Kidney epithelial cell (primary cell): ENCODE data around the gene MS4A15. TPM values are rescaled to one million over a fixed set of nuclear protein-coding genes. Genes with fewer than 3 reads are reported as not detected.

ENCODE experiments used
- DNase-seq: peaks from one replicate; pipeline ENCODE4 v3.0.0-alpha.2; 2010; ENCODE audit warnings: low read depth
- H3K27me3 ChIP-seq: 2 replicates; pipeline ENCODE4 v1.6.0; 2011; ENCODE audit warnings: low read length; ENCODE audit not compliant: control insufficient read depth, insufficient read depth
- H3K36me3 ChIP-seq: 2 replicates; pipeline ENCODE4 v1.5.1; 2011; ENCODE audit warnings: low read length; ENCODE audit not compliant: control insufficient read depth, insufficient read depth
- H3K4me3 ChIP-seq: 2 replicates; pipeline ENCODE4 v1.5.1; 2011; ENCODE audit warnings: low read depth, mild to moderate bottlenecking, control low read depth, low read length
- CTCF ChIP-seq: IDR thresholded peaks from 2 replicates; pipeline ENCODE4 v1.5.1; 2011; ENCODE audit warnings: mild to moderate bottlenecking, moderate library complexity, low read length, control low read depth, inconsistent platforms; ENCODE audit not compliant: insufficient read depth, poor library complexity, severe bottlenecking
- total RNA-seq: library from RNA; depleted of rRNA; stranded (reverse); fragments of >200 nt; gene quantifications from 2 replicates; pipeline ENCODE4 v1.2.3, GENCODE V29; 2015

The MS4A15 gene
- total RNA-seq, 1 donor from 2014 or later = not detected

DNA sequence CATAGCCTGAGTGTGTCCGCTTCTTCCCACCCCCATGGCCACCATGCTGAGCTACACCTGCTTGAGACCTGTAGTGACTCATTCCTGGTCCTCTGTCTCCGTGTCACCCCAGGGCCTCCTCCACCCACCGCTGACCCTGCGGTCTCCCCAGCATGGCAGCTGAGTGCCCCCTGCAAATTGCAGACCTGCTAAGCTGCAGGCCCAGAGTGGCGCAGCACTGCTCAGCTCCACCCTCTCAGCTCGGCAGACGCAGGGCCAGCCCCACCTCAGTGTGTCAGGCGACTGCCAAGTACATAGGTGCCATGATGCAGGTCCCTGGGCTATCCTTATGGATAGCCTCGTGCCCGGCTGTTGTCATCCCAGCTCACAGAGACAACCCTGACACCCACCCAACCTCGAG, 13.1 kb downstream of the MS4A15 start:
- no peak for DNase-seq
- Histone ChIP-seq H3K27me3 (no peaks in the 10 kb centered on the region), H3K36me3 (no peaks in the 10 kb centered on the region), H3K4me3 (no peak overlapping the region)
- no peak for TF ChIP-seq CTCF

GRCh38 chr11:60771146-60771545, 14.5 kb downstream of the MS4A15 start:
- Histone ChIP-seq H3K36me3 (no peaks in the 10 kb centered on the region), H3K27me3 (no peaks in the 10 kb centered on the region), H3K4me3 (no peak overlapping the region)
- no peak for TF ChIP-seq CTCF
- DNase-seq = no peak

DNA sequence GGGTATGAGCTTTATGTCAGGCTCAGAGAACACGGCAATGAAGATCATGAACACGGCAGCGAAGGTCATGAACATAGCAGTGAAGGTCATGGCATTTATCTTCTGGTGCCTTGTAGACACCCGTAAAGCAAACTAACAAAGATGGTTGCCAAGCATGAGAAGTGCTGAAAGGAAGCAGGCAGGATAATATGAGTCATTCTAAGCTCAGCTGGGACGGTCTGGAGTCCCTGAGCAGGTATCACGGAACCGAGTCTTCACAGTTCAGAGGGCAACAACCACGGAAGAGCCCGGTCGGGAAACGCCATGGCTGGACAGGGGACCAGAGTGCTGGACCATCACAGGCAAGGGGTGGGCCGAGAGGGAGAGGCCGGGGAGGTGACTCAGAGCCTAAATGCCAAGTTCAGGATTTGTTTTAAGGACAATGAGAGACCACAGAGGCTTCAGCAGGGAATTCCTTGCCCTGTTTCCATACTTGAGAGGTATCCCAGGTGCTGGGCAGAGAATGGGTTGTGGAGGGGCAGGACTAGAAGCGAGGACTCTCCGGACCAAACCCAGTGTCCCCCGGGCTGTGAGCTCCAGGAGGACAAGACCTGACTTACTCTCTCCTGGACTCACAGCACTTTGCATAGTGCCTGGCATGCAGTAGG, 15.3 kb downstream of the MS4A15 start:
- no peak for TF ChIP-seq CTCF
- DNase-seq = no peak
- Histone ChIP-seq H3K27me3 (no peaks in the 10 kb centered on the region), H3K36me3 (no peaks in the 10 kb centered on the region), H3K4me3 (no peak overlapping the region)

DNA sequence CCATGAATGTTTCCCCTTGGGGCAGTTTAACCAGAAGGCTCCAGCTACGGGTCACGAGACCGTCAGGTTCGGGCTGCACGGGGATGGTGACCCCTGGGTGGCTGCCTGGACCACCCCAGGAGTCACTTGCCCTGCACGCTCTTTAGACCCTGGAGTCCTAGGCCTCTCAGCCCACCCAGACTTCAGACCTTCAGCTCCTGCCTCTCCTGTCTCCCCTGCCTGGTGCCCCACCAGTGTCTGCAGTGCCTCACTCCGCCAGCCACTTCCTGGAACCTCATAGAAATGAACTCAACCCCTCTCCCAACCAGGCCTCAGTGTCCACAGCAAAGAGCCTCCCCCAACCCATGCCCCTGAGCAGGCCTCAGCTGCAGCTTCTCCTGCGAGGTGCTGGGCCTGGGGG, 16.0 kb downstream of the MS4A15 start:
- H3K36me3 ChIP-seq = no peaks in the 10 kb centered on the region
- no peak for TF ChIP-seq CTCF
- DNase-seq = no peak
- H3K27me3 ChIP-seq = no peaks in the 10 kb centered on the region
- H3K4me3 ChIP-seq = no peak overlapping the region

DNA sequence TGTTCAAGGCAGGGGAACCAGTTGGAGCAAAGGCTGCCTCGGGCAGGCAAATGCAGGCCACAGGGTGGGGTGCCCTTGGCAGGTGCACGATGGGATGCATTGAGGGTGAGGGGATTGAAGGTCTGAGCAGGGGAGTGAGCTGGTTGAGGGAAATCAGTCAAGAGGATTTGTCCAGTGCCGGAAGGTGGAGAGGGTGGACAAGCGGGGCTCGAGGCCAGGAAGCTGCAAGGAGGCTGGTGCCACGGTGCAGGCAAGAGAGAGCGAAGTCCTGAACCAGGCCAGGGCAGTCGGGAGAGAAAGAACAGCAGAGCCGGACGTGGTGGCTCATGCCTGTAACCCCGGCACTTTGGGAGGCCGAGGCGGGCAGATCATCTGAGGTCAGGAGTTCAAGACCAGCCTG, 18.1 kb downstream of the MS4A15 start:
- DNase-seq = no peak
- no peak overlapping the region for H3K4me3 ChIP-seq
- no peak for TF ChIP-seq CTCF
- no peaks in the 10 kb centered on the region for H3K36me3 ChIP-seq
- H3K27me3 ChIP-seq = no peaks in the 10 kb centered on the region

GRCh38 chr11:60775420-60775961, 18.8 kb downstream of the MS4A15 start:
- peak; percentile 89 for TF ChIP-seq CTCF

More at GRCh38 chr11:60775420-60775961, 18.8 kb downstream of the MS4A15 start:
- Histone ChIP-seq H3K36me3 (no peaks in the 10 kb centered on the region), H3K27me3 (peaks cover 2% of the 10 kb centered on the region), H3K4me3 (no peak overlapping the region)
- peak; percentile 61 for DNase-seq
